Measurements from ENCODE around the gene HSPBAP1.

DNA sequence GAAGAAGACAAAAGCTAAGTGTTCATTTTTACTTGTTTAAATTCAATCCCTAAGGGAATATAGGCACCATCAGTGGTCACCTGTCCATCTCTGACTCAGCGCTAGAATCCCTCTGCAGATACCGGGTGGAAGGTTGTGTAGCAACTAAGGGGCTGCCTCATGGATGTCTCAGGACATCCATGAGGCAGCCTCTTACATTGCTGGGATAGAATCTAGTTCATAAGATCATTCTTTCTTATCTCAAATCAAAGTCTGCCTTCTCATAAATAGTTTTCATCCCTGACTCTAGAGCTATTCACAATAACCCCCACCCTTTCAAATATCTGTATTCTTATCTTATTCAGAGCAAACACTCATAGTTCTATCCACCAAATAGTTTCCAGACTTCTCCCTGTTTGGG, 38.1 kb downstream of the HSPBAP1 start:
- TF ChIP-seq, protein P1, sequence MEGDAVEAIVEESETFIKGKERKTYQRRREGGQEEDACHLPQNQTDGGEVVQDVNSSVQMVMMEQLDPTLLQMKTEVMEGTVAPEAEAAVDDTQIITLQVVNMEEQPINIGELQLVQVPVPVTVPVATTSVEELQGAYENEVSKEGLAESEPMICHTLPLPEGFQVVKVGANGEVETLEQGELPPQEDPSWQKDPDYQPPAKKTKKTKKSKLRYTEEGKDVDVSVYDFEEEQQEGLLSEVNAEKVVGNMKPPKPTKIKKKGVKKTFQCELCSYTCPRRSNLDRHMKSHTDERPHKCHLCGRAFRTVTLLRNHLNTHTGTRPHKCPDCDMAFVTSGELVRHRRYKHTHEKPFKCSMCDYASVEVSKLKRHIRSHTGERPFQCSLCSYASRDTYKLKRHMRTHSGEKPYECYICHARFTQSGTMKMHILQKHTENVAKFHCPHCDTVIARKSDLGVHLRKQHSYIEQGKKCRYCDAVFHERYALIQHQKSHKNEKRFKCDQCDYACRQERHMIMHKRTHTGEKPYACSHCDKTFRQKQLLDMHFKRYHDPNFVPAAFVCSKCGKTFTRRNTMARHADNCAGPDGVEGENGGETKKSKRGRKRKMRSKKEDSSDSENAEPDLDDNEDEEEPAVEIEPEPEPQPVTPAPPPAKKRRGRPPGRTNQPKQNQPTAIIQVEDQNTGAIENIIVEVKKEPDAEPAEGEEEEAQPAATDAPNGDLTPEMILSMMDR (IDR thresholded peaks at IDR 0.05; ENCODE audit: low read depth, low read length): no peak
- no peak for TF ChIP-seq MYC (IDR thresholded peaks at IDR 0.05; ENCODE audit: low read depth, low read length)
- no peak for TF ChIP-seq POLR2A (IDR thresholded peaks at IDR 0.05; ENCODE audit: extremely low read depth, insufficient read length)

All from NB4 (cell line).